Activated effector memory CD4-positive, alpha-beta T cell treated with anti-CD3 and anti-CD28 coated beads, Interleukin-2, amount 50 U/mL, for 16 hours (primary cell): ENCODE measurements around the gene RAB40C.
A peak's percentile ranks its signal among the peaks of the same experiment; 100 is the strongest.

Experiments
- DNase-seq: peaks from one replicate; pipeline ENCODE4 v3.0.0-alpha.2; 2020

RAB40C gene

GRCh38 chr16:559411-560203 is 30.3 kb upstream of the RAB40C start:
- no peak for DNase-seq

GRCh38 chr16:560204-560700 is 29.6 kb upstream of the RAB40C start, which contains the start of gene PRR35:
PRR35 (plus strand) TSS chr16:560394; CDS start chr16:563295, 2,901 bp downstream.
- DNase-seq, result no peak

- no peak for DNase-seq
Observed at GRCh38 chr16:560701-561412, 29.0 kb upstream of the RAB40C start.

- no peak for DNase-seq
Observed at GRCh38 chr16:561413-561794, 28.5 kb upstream of the RAB40C start.

- DNase-seq, result no peak
Observed at GRCh38 chr16:561957-562938, 27.6 kb upstream of the RAB40C start.

- DNase-seq, result no peak
Observed at GRCh38 chr16:563072-563644, 26.7 kb upstream of the RAB40C start.

GRCh38 chr16:564690-565418 is 25.0 kb upstream of the RAB40C start:
- no peak for DNase-seq

- no peak for DNase-seq
Observed at GRCh38 chr16:565419-566330, 24.2 kb upstream of the RAB40C start.

GRCh38 chr16:566475-567372 is 23.1 kb upstream of the RAB40C start, which contains the start of gene NHLRC4:
NHLRC4 (plus strand) TSS chr16:567005; CDS start chr16:568048, 1,043 bp downstream.
- peak; percentile 77 for DNase-seq

- DNase-seq, result no peak
Observed at GRCh38 chr16:567373-568256, 22.3 kb upstream of the RAB40C start.

GRCh38 chr16:568401-569258 is 21.2 kb upstream of the RAB40C start:
- no peak for DNase-seq

- peak; percentile 89 for DNase-seq
Observed at GRCh38 chr16:569445-570254, 20.2 kb upstream of the RAB40C start, which contains the start of gene PIGQ. PIGQ (plus strand) TSS chr16:569968; CDS start chr16:574075, 4,107 bp downstream.

GRCh38 chr16:572865-573650 is 16.8 kb upstream of the RAB40C start:
- DNase-seq, result no peak

- DNase-seq, result no peak
Observed at GRCh38 chr16:574021-574760, 15.7 kb upstream of the RAB40C start.
